Raji (cell line): Measurements from ENCODE around the gene HEBP2.

ENCODE experiments used
- POLR2A ChIP-seq: IDR thresholded peaks from 2 replicates; pipeline ENCODE4 v1.6.1; 2011; ENCODE audit warnings: low read depth, low read length, control low read depth; ENCODE audit not compliant: insufficient read depth

The HEBP2 gene, protein sequence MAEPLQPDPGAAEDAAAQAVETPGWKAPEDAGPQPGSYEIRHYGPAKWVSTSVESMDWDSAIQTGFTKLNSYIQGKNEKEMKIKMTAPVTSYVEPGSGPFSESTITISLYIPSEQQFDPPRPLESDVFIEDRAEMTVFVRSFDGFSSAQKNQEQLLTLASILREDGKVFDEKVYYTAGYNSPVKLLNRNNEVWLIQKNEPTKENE

DNA sequence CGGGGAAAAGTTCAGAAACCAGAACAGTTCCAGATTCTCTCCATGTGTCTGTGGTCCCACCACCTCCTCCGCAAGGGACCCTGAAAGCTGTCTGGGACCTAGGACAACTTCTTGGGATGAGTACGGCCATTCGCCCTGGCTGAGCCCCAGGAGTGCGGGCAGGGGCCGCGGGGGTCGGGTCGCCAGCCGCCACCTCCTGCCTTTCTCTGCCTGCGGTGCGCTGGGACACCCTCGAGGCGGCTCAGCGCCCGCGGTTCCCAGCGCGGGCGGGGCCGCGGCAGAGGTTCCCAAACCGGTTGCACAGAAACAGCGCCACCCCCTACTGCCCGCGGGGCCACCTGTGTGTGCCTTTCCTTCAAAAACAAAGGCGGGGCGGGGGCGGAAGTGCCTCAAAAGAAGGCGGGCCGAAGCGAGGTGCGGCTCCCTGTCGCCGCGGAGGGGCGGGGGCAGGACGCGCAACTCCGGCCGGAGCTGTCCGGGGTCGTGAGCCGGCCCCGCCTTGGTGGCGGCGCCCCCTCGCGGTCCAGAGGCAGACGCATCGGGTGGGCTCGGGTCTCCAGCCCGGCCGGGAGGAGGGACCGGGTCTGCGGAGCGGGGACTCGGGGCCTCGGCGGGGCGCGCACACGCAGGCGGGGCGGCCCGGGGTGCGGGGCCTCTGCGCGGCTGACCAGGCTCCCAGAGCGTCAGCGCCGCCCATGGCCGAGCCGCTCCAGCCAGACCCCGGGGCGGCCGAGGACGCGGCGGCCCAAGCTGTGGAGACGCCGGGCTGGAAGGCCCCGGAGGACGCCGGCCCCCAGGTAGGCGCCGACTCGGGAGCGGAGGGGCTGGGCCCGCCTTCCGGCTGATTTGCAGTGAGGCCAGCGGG, at the start of gene HEBP2:
Gene HEBP2 (plus strand): TSS at position 423 of the 865 bp plus-strand sequence. CDS start 273 bp downstream, at position 696.
- TF ChIP-seq POLR2A: no peak

- no peak for TF ChIP-seq POLR2A
Observed at GRCh38 chr6:138357928-138358327, 46.1 kb upstream of the HEBP2 start.

GRCh38 chr6:138370631-138371451, 33.2 kb upstream of the HEBP2 start:
- TF ChIP-seq POLR2A: no peak

GRCh38 chr6:138371452-138371711, 32.6 kb upstream of the HEBP2 start:
- no peak for TF ChIP-seq POLR2A

GRCh38 chr6:138371720-138372119, 32.3 kb upstream of the HEBP2 start:
- no peak for TF ChIP-seq POLR2A

DNA sequence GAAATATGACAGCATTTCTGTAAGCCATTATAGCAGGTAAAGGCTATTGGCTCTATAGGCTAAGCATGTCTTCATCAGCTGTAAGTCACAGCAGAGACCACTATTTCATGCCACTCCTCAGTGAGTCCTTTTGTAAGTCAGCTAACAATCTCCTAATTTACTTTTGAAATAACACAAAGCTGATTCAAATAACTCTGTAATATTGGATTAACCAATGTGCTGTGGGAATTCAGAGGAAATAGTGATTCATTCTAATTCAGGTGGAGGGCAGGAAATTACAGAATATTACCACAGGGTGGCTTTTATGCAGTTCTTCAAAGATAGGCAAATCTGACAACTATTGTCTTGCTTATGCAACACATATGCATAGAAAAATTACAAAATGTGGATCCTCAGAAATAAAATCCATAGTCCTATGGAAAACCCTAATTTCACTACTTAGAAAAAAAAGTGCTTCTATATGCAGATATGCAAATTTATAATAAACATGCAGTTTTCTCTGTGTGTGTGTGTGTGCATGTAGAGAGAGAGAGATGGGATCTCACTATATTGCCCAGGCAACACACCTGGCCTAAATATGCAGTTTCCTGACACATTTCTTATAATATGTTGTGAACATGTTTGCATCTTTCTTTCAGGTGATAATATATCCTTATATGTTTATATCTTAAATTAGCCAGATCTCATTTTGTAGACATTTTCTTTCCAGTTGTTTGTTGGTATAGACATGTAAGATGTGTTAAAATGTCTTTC, 31.1 kb upstream of the HEBP2 start:
- TF ChIP-seq POLR2A: no peak

DNA sequence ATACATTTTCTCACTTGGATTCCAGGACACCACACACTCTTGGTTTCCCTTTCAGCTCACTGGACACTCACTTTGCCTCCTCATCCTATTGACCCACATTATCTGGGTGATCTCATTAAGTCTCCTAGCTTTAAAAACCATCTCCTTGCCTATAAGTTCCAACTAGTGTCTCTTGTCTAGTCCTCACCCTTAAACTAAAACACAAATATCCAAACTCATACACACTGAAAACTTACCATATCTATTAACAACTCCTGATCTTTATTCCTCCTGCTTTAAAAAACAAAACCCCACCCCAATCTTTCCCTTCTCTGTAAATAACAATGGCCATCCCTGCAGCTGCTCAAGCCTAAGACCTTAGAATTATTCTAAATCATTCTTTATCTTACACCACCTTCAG, 29.8 kb upstream of the HEBP2 start:
- TF ChIP-seq POLR2A: no peak

GRCh38 chr6:138374815-138375214, 29.2 kb upstream of the HEBP2 start:
- no peak for TF ChIP-seq POLR2A

- TF ChIP-seq POLR2A: no peak
Observed at GRCh38 chr6:138377042-138377441, 27.0 kb upstream of the HEBP2 start.

DNA sequence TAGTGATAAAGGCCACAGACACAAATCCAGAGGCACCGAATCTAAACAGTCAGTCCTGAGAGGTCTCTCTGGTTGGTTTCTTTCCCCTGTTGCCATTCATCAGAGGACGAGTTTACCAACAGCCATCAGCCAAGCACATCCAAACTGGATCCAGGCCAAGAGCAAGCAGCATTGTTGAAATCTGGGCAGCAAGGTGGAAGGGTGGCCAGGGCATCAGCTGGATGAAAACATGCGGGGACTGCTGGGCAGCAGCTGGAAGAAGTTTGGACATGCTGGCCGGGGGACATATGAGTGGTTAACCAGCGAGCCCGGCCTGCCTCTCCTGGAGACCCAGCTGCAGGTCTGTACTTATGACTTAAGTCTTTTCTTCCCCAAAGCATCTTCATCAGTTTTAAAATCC, 26.2 kb upstream of the HEBP2 start, which contains the start of gene SMIM28:
Gene SMIM28 (plus strand): TSS at position 62 of the 400 bp plus-strand sequence. CDS start 168 bp downstream, at position 230.
- TF ChIP-seq POLR2A: no peak

- TF ChIP-seq POLR2A: no peak
Observed at GRCh38 chr6:138378463-138378862, 25.6 kb upstream of the HEBP2 start.

GRCh38 chr6:138382498-138383265, 21.3 kb upstream of the HEBP2 start:
- TF ChIP-seq POLR2A: no peak

- no peak for TF ChIP-seq POLR2A
Observed at GRCh38 chr6:138383776-138384175, 20.2 kb upstream of the HEBP2 start.

- TF ChIP-seq POLR2A: no peak
Observed at GRCh38 chr6:138386897-138387296, 17.1 kb upstream of the HEBP2 start.
